IMR-90 (cell line): ENCODE measurements around the gene PIP. TPM values are rescaled to one million over a fixed set of nuclear protein-coding genes. Genes with fewer than 3 reads are reported as not detected.

Experiments
- ATAC-seq: fragments of 200-7000 bp; cut with Tn5 transposase; 2 replicates; pipeline ENCODE4 v1.9.1; 2020; ENCODE audit warnings: low read depth, mild to moderate bottlenecking, moderate library complexity
- BruUV-seq: library from RNA; stranded (reverse); fragments of 400-500 nt; replicated peaks from 2 replicates; lab custom pipeline; 2021; lab: Mats Ljungman, UMichigan
- CTCF ChIA-PET: fragments of 300-600 bp; formaldehyde crosslinking; extraction: SDS; loops from one replicate; lab custom pipeline; 2021; ENCODE audit warnings: antibody characterized with exemption; lab: Yijun Ruan, JAX
- POLR2A ChIA-PET: fragments of 300-600 bp; sonication (Branson Sonifier 250); formaldehyde crosslinking; loops from one replicate; lab custom pipeline; 2022; ENCODE audit warnings: antibody characterized with exemption; ENCODE audit not compliant: unreplicated experiment; lab: Charles Lee
- DNase-seq: peaks from one replicate; pipeline ENCODE4 v3.0.0; 2013
- H2AFZ ChIP-seq: replicated peaks from 2 replicates; pipeline ENCODE3; 2013; ENCODE audit warnings: low read length, mild to moderate bottlenecking; ENCODE audit not compliant: poor library complexity
- H2AK5ac ChIP-seq: 2 replicates; pipeline ENCODE4 v1.6.1; 2013; ENCODE audit warnings: low read depth, low read length, inconsistent platforms
- H2AK9ac ChIP-seq: replicated peaks from 2 replicates; pipeline ENCODE3; 2013; ENCODE audit warnings: mild to moderate bottlenecking, low read depth, low read length, moderate library complexity; ENCODE audit not compliant: poor library complexity
- H2BK120ac ChIP-seq: 2 replicates; pipeline ENCODE4 v1.6.1; 2013; ENCODE audit warnings: low read depth, low read length, inconsistent platforms
- H2BK15ac ChIP-seq: 3 replicates; pipeline ENCODE4 v1.6.1; 2013; ENCODE audit warnings: low read depth, low read length, inconsistent platforms
- H2BK20ac ChIP-seq: 2 replicates; pipeline ENCODE4 v1.6.1; 2013; ENCODE audit warnings: low read depth, mild to moderate bottlenecking, inconsistent platforms, low read length, moderate library complexity
- H2BK5ac ChIP-seq: 2 replicates; pipeline ENCODE4 v1.6.1; 2013; ENCODE audit warnings: mild to moderate bottlenecking, low read depth, low read length, inconsistent platforms; ENCODE audit not compliant: poor library complexity, severe bottlenecking
- H3K14ac ChIP-seq: replicated peaks from 2 replicates; pipeline ENCODE4 v1.6.1; 2013; ENCODE audit warnings: low read depth, low read length, inconsistent platforms
- H3K18ac ChIP-seq: 2 replicates; pipeline ENCODE4 v1.6.1; 2013; ENCODE audit warnings: low read depth, low read length, control low read depth
- H3K23ac ChIP-seq: 2 replicates; pipeline ENCODE4 v1.6.1; 2013; ENCODE audit warnings: low read depth, low read length, inconsistent platforms
- H3K27ac ChIP-seq: 2 replicates; pipeline ENCODE4 v1.5.1; 2013; ENCODE audit warnings: mild to moderate bottlenecking, control low read depth, low read length; ENCODE audit not compliant: insufficient read depth
- H3K27me3 ChIP-seq: 2 replicates; pipeline ENCODE4 v1.6.1; 2013; ENCODE audit warnings: low read length; ENCODE audit not compliant: control insufficient read depth, insufficient read depth
- H3K36me3 ChIP-seq: 2 replicates; pipeline ENCODE4 v1.6.1; 2013; ENCODE audit warnings: low read length, mixed read lengths; ENCODE audit not compliant: control insufficient read depth, insufficient read depth
- H3K4ac ChIP-seq: 2 replicates; pipeline ENCODE4 v1.6.1; 2013; ENCODE audit warnings: low read depth, low read length, inconsistent platforms
- H3K4me1 ChIP-seq: 2 replicates; pipeline ENCODE4 v1.6.1; 2013; ENCODE audit warnings: low read length, mixed read lengths; ENCODE audit not compliant: control insufficient read depth, insufficient read depth
- H3K4me2 ChIP-seq: 2 replicates; pipeline ENCODE4 v1.6.1; 2013; ENCODE audit warnings: low read depth, mild to moderate bottlenecking, control low read depth, low read length, moderate library complexity
- H3K4me3 ChIP-seq: 2 replicates; pipeline ENCODE4 v1.5.1; 2013; ENCODE audit warnings: low read depth, mild to moderate bottlenecking, control low read depth, low read length, moderate library complexity; ENCODE audit not compliant: insufficient read depth
- H3K56ac ChIP-seq: 2 replicates; pipeline ENCODE4 v1.6.1; 2013; ENCODE audit warnings: low read length, inconsistent platforms; ENCODE audit not compliant: insufficient read depth; ENCODE audit errors: extremely low read depth
- H3K79me1 ChIP-seq, 2 experiments: 2 replicates each; pipeline ENCODE4 v1.6.1; 2013; ENCODE audit warnings: low read length in 2 of 2, inconsistent platforms in 1 of 2, low read depth in 1 of 2
- H3K9ac ChIP-seq: 2 replicates; pipeline ENCODE4 v1.6.1; 2013; ENCODE audit warnings: low read depth, low read length, control low read depth
- H3K9me1 ChIP-seq: 2 replicates; pipeline ENCODE4 v1.6.1; 2013; ENCODE audit warnings: low read length, inconsistent platforms; ENCODE audit not compliant: insufficient read depth
- H3K9me3 ChIP-seq: 2 replicates; pipeline ENCODE4 v1.6.1; 2013; ENCODE audit warnings: low read length; ENCODE audit not compliant: control insufficient read depth, insufficient read depth
- H4K20me1 ChIP-seq: 2 replicates; pipeline ENCODE4 v1.6.1; 2013; ENCODE audit warnings: low read length, inconsistent platforms; ENCODE audit not compliant: insufficient read depth
- H4K5ac ChIP-seq: 2 replicates; pipeline ENCODE4 v1.6.1; 2013; ENCODE audit warnings: mild to moderate bottlenecking, low read depth, low read length, control low read depth
- H4K8ac ChIP-seq, 2 experiments: 2 replicates each; pipeline ENCODE4 v1.6.1; 2013; ENCODE audit warnings: low read depth in 2 of 2, low read length in 2 of 2, control low read depth in 1 of 2, inconsistent platforms in 1 of 2
- H4K91ac ChIP-seq: 2 replicates; pipeline ENCODE4 v1.6.1; 2013; ENCODE audit warnings: low read depth, low read length, inconsistent platforms; ENCODE audit not compliant: insufficient read depth
- CHD1 ChIP-seq: IDR thresholded peaks from 2 replicates; pipeline ENCODE4 v1.6.1; 2012; ENCODE audit warnings: low read depth, low read length, improper control_type of control experiment
- ELK1 ChIP-seq: fragments of 150-350 bp; IDR thresholded peaks from 2 replicates; pipeline ENCODE4 v1.6.1; 2016; ENCODE audit warnings: low read depth, mild to moderate bottlenecking, low read length, moderate library complexity, borderline replicate concordance
- MAFK ChIP-seq: IDR thresholded peaks from 2 replicates; pipeline ENCODE4 v1.6.1; 2012; ENCODE audit warnings: low read depth, low read length, improper control_type of control experiment
- MAZ ChIP-seq: IDR thresholded peaks from 2 replicates; pipeline ENCODE4 v1.6.1; 2012; ENCODE audit warnings: low read depth, mild to moderate bottlenecking, low read length, improper control_type of control experiment, moderate library complexity, borderline replicate concordance
- MXI1 ChIP-seq: IDR thresholded peaks from 2 replicates; pipeline ENCODE4 v1.6.1; 2012; ENCODE audit warnings: low read depth, mild to moderate bottlenecking, low read length, moderate library complexity, borderline replicate concordance
- NFE2L2 ChIP-seq: fragments of 150-350 bp; IDR thresholded peaks from 2 replicates; pipeline ENCODE4 v1.6.1; 2016; ENCODE audit warnings: low read depth, mild to moderate bottlenecking, low read length
- POLR2A ChIP-seq: IDR thresholded peaks from 2 replicates; pipeline ENCODE4 v1.6.1; 2012; ENCODE audit warnings: mild to moderate bottlenecking, low read depth, low read length
- RCOR1 ChIP-seq: IDR thresholded peaks from 2 replicates; pipeline ENCODE4 v1.6.1; 2012; ENCODE audit warnings: mild to moderate bottlenecking, low read length, improper control_type of control experiment; ENCODE audit not compliant: insufficient replicate concordance
- RFX5 ChIP-seq: IDR thresholded peaks from 2 replicates; pipeline ENCODE4 v1.8.0; 2012; ENCODE audit warnings: low read depth, mild to moderate bottlenecking, low read length, moderate library complexity
- USF2 ChIP-seq: fragments of 150-350 bp; IDR thresholded peaks from 2 replicates; pipeline ENCODE4 v1.6.1; 2017; ENCODE audit warnings: mild to moderate bottlenecking, antibody characterized with exemption, low read length, low read depth
- dilution Hi-C: fragments of 300-500 bp; cut with HindIII; formaldehyde crosslinking; loops from one replicate; pipeline ENCODE4 v1.14.3; 2018; ENCODE audit warnings: low sequenced_read_pairs; ENCODE audit not compliant: unreplicated experiment
- in situ Hi-C: fragments of 300-500 bp; cut with MboI; formaldehyde crosslinking; loops from 3 replicates; pipeline ENCODE4 v1.14.3; 2019; ENCODE audit warnings: low sequenced_read_pairs, inconsistent platforms, mixed read lengths
- intact Hi-C: fragments of 100-400 bp; cut with micrococcal nuclease; formaldehyde crosslinking; loops from 2 replicates; pipeline ENCODE4 v1.10.0; 2022
- polyA plus RNA-seq, 3 experiments: library from polyadenylated mRNA; depleted of rRNA; stranded (reverse); fragments of >200 nt; gene quantifications; 2 replicates each; pipeline ENCODE4 v1.2.3, GENCODE V29; 2012; ENCODE audit warnings: low replicate concordance in 1 of 3
- total RNA-seq: library from RNA; depleted of rRNA; stranded (reverse); fragments of >200 nt; gene quantifications from 2 replicates; pipeline ENCODE4 v1.2.3, GENCODE V29; 2012

The PIP gene
- total and polyA plus RNA-seq, 2 of the 4 experiments (the other 2 are of a cell fraction): not detected

GRCh38 chr7:143104759-143105158 lies 27.1 kb upstream of the PIP start:
- Histone ChIP-seq H2AFZ (no peak overlapping the region), H3K79me1 (no peaks in the 10 kb centered on the region), H3K9me1 (no peaks in the 10 kb centered on the region), H4K20me1 (no peaks in the 10 kb centered on the region), H3K18ac (no peak overlapping the region), H2BK120ac (no peak overlapping the region), H3K4me3 (no peak overlapping the region), H2BK15ac (no peak overlapping the region), H4K91ac (no peak overlapping the region), H3K27ac (no peak overlapping the region), H3K4ac (no peak overlapping the region), H2BK20ac (no peak overlapping the region), H3K4me1 (no peaks in the 10 kb centered on the region), H3K23ac (no peak overlapping the region), H3K27me3 (no peaks in the 10 kb centered on the region), H3K9me3 (peaks cover 3% of the 10 kb centered on the region; the same call in 1 of the 2 replicates), H3K9ac (no peak overlapping the region), H2AK5ac (no peak overlapping the region), H3K56ac (no peak overlapping the region), H3K4me2 (no peak overlapping the region), H3K14ac (no peak overlapping the region), H3K36me3 (no peaks in the 10 kb centered on the region), H2BK5ac (no peak overlapping the region), H4K5ac (no peak overlapping the region), H2AK9ac (no peak overlapping the region), H4K8ac (no peak overlapping the region)
- ATAC-seq: no peak
- CTCF ChIA-PET: no interaction called here
- DNase-seq: no peak
- POLR2A ChIA-PET: no interaction called here
- dilution Hi-C loops: no loop called here
- TF ChIP-seq MXI1 (no peak), RCOR1 (no peak), ELK1 (no peak), CHD1 (no peak), USF2 (no peak), MAFK (no peak), MAZ (no peak), RFX5 (no peak), POLR2A (no peak), NFE2L2 (no peak)
- intact Hi-C loops: no loop called here
- in situ Hi-C loops: no loop called here
- BruUV-seq: no TSS peak
